Astrocyte of the spinal cord (primary cell): ENCODE results near the gene PDGFB.

Source experiments
- DNase-seq: peaks from one replicate; pipeline ENCODE4 v3.0.0; 2011; ENCODE audit warnings: low read depth, low spot score
- H3K4me3 ChIP-seq: 2 replicates; pipeline ENCODE4 v1.5.1; 2011; ENCODE audit warnings: low read depth, mild to moderate bottlenecking, low read length, moderate library complexity
- CTCF ChIP-seq: IDR thresholded peaks from 2 replicates; pipeline ENCODE4 v1.5.1; 2012; ENCODE audit warnings: low read depth, mild to moderate bottlenecking, low read length, inconsistent platforms
- in situ Hi-C: cut with HindIII; loops from 2 replicates; pipeline ENCODE4 v1.10.0; 2017; ENCODE audit warnings: low sequenced_read_pairs

Gene PDGFB

DNA sequence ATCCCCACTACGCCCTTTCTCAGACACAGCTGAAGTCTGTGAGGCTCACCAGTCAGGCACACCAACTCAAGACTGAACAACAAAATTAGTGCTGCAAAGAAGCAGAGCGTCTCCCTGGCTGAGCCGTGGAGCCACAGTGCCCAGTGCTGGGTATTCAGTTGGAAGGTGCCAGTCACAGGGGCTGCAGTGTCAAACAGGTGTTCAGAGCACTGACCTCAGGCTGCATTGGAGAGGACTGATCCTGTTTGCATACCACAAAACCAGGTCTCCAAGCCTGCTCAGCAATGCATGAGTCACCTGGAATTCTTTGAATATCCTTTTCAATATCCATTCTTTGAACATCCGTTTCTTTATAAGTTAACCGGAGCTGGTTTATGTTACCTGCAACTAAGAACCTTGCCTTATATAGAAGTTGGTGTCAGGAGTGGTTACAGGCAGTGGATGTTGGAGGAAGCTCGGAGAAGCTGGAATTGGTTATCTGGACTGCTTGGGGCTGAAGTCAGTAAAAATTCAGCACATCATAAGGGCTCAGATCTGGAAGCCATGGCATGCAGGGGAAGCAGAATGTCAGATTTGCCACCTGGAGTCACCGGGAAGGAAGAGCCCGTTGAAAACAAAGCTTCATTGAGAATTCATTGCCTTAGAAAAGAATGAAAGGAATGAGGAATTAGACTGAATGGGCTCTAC is 30.3 kb downstream of the PDGFB start:
- no peak overlapping the region for H3K4me3 ChIP-seq
- peak; percentile 14 for DNase-seq
- TF ChIP-seq CTCF: no peak
- in situ Hi-C loops: no loop called here

DNA sequence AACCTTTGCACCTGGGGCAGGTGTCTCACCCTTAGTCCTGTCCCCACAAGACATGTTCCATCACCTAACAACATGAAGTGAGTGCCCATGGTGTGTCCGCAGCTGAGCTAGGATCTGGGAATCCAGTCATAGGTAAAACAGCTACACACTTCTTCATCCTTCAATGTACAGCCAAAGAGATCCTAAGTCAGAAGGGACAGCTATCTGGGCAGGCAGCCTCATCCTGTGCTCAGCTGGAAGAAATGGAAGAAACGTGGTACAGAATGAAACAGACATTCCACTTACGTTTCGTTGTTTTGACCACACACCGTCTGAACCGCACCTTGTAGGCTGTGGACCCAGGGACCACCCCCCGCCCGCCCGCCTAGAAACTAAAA is 30.8 kb downstream of the PDGFB start:
- no peak overlapping the region for H3K4me3 ChIP-seq
- in situ Hi-C loops: no loop called here
- DNase-seq: no peak
- TF ChIP-seq CTCF: no peak

DNA sequence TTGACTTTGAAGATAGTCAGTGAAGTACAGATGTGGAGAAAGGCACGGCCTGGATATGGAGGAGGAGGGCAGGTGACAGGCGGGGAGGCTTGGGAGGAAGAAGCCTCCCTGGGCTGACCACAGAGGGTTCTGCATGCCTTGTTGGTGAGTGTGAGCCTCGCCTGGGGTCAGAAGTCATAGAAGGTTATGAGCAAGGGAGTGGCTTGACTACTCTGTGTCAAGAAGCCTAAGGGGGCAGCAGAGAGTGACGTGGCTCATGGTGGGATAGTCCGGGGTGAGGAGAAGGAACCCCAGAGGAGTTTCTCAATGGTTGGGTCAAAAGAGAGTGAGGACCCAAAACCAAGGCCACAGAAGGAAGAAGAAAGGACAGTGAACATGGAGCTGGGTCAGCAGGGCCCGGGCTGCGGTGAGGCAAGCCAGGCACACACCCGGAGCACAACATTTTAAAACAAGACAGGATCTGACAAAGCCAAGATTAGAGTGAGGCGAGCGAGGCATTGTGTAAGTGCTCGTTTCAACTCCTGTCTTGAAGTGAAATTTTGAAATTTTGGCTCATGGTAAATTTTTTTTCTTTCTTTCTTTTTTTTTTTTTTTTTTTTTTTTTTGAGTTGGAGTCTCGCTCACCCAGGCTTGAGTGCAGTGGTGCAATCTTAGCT is 31.9 kb downstream of the PDGFB start:
- no peak for TF ChIP-seq CTCF
- in situ Hi-C loops: no loop called here
- no peak overlapping the region for H3K4me3 ChIP-seq
- no peak for DNase-seq

- H3K4me3 ChIP-seq: no peak overlapping the region
- DNase-seq: no peak
- TF ChIP-seq CTCF: no peak
- in situ Hi-C loops: no loop called here
These were observed 35.0 kb downstream of the PDGFB start for GRCh38 chr22:39209756-39210155.

- no peak for DNase-seq
- in situ Hi-C loops: no loop called here
- no peak overlapping the region for H3K4me3 ChIP-seq
- no peak for TF ChIP-seq CTCF
These were observed 36.6 kb downstream of the PDGFB start for GRCh38 chr22:39208013-39208680.

DNA sequence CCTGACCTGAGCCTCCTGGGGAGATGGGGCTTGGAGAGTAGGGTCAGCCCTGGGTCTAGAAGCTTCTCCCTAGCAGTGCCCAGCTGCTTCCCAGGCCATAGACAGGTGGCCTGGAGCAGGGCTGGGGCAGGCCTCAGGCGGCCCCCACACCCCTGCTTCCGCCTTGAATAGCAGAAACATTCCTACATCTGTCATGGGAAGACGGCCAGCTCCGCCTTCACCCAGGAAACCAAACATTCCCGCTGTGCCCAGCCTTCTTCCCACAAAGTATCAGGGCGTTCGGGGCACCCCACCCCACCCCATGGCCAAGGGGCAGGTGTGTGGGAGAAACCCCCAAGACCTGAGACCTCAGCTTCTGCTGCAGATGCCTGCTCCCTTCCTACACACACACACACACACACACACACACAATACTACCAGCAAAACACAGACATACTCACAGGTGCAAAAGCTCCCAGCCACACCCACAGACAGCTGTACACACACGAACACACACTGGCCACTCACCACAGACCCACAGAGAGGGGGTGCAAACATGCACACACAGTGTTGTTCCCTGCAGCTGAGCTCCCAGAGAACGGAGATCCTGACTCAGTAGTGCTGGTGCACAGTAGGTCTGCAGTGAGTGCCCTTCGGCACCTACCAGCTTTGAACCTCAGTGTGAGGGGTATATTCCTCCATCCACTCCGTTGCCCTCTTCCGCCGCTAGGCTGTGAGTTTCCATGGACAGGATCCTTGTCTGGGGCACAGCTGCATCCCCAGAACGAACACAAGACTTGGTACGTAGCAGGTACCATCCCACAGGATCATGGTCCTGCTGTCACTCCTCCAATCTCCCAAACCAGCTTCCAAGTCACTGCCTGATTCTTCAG is 37.4 kb downstream of the PDGFB start:
- TF ChIP-seq CTCF: no peak
- in situ Hi-C loops: no loop called here
- DNase-seq: peak; percentile 35
- no peak overlapping the region for H3K4me3 ChIP-seq
